Gastrocnemius medialis (tissue), 4 donors: ENCODE results near the gene SLC13A5. TPM values are rescaled to one million over a fixed set of nuclear protein-coding genes. Genes with fewer than 3 reads are reported as not detected.

Experiments
- ATAC-seq, 2 donors: fragments of 150-250 bp; one replicate each; pipeline ENCODE4 v1.9.1; 2016
- DNase-seq, 2 donors: peaks; one replicate each; pipeline ENCODE4 v3.0.0-alpha.2; 2019
- H3K27ac ChIP-seq, 4 donors: fragments of 200-600 bp; sonication (generic); 1 replicate in 1 of 4; 2 replicates in 3 of 4; pipeline ENCODE4 v1.5.1; 2016 to 2018; ENCODE audit warnings: mild to moderate bottlenecking in 2 of 4, moderate library complexity in 1 of 4
- H3K27me3 ChIP-seq, 3 donors: fragments of 200-600 bp; sonication (generic) in 2 of 3; 1 replicate in 1 of 3; 2 replicates in 2 of 3; pipeline versions ENCODE4 v1.5.1 to v1.6.0; 2016 to 2019; ENCODE audit warnings: mild to moderate bottlenecking in 1 of 3, moderate library complexity in 1 of 3
- H3K36me3 ChIP-seq, 2 donors: fragments of 200-600 bp; sonication (generic) in 1 of 2; one replicate each; pipeline ENCODE4 v1.5.1; 2017 to 2018
- H3K4me1 ChIP-seq, 2 donors: fragments of 200-600 bp; sonication (generic) in 1 of 2; one replicate each; pipeline ENCODE4 v1.5.1; 2016 to 2017; ENCODE audit warnings: mild to moderate bottlenecking in 2 of 2
- H3K4me3 ChIP-seq, 4 donors: fragments of 200-600 bp; sonication (generic) in 3 of 4; 1 replicate in 1 of 4; 2 replicates in 3 of 4; pipeline ENCODE4 v1.5.1; 2016 to 2019; ENCODE audit warnings: mild to moderate bottlenecking in 2 of 4
- H3K9me3 ChIP-seq, 3 donors: fragments of 200-600 bp; sonication (generic) in 2 of 3; 1 replicate in 1 of 3; 2 replicates in 2 of 3; pipeline ENCODE4 v1.5.1; 2016 to 2019
- POLR2A ChIP-seq, 2 donors: fragments of 450-650 bp; IDR thresholded peaks; one replicate each; pipeline ENCODE4 v1.6.1; 2017; ENCODE audit warnings: antibody characterized with exemption in 2 of 2, mild to moderate bottlenecking in 2 of 2, moderate library complexity in 2 of 2
- in situ Hi-C, 4 donors: fragments of 200-750 bp; cut with MboI; loops; one replicate each; pipeline versions ENCODE4 v1.15.0 to v1.8.0; 2017; ENCODE audit warnings: low sequenced_read_pairs in 4 of 4
- intact Hi-C: fragments of 100-400 bp; cut with DNase I; formaldehyde crosslinking; loops from one replicate; pipeline ENCODE4 v1.15.1; 2023; ENCODE audit warnings: low total_unique reads
- total RNA-seq, 4 donors: library from RNA; depleted of rRNA; stranded (reverse); fragments of >200 nt; gene quantifications; one replicate each; pipeline versions ENCODE4 v1.1.0 to v1.2.3, GENCODE V29; 2016
- TF ChIP-seq, protein P1 (sequence below), 5 experiments: fragments of 450-650 bp in 3 of 5; fragments of 200-600 bp in 2 of 5; sonication (generic) in 2 of 5; IDR thresholded peaks in 4 of 5; conservative IDR thresholded peaks in 1 of 5; 1 replicate in 4 of 5; 2 replicates in 1 of 5; pipeline ENCODE4 v1.5.1; 2016 to 2019; ENCODE audit warnings: antibody characterized with exemption in 5 of 5, mild to moderate bottlenecking in 3 of 5, moderate library complexity in 3 of 5

Gene SLC13A5
- total RNA-seq, 4 donors from 2014 or later: 0.10 to 0.64 (median 0.39) TPM; not detected in 1

DNA sequence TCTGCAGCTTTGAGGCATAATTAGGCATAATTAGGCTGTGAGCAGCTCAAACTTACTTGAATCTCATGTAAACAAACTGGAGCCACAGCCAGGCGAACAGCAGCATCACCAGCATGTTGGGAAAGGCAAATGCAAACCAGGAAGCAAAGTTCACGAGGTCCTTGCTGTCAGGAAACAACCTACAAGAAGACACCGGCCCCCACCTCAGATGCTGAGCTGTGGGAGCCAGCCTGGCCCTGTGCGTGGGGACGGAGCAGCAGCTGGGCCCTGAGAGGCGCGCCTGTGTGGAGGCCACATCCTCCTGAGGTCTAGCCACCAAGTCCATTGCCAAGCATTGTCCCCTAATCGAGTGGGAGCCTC, 12.2 kb downstream of the SLC13A5 start:
- ATAC-seq (no peak), DNase-seq (no peak)
- in situ Hi-C loops: no loop called here
- H3K27me3 ChIP-seq: no peaks in the 10 kb centered on the region
- no peaks in the 10 kb centered on the region for H3K4me1 ChIP-seq
- H3K9me3 ChIP-seq: no peaks in the 10 kb centered on the region
- H3K4me3 ChIP-seq: no peak overlapping the region
- H3K36me3 ChIP-seq: no peaks in the 10 kb centered on the region
- no peak for TF ChIP-seq POLR2A (IDR thresholded peaks at IDR 0.05)
- intact Hi-C loops: no loop called here
- no peak overlapping the region for H3K27ac ChIP-seq

DNA sequence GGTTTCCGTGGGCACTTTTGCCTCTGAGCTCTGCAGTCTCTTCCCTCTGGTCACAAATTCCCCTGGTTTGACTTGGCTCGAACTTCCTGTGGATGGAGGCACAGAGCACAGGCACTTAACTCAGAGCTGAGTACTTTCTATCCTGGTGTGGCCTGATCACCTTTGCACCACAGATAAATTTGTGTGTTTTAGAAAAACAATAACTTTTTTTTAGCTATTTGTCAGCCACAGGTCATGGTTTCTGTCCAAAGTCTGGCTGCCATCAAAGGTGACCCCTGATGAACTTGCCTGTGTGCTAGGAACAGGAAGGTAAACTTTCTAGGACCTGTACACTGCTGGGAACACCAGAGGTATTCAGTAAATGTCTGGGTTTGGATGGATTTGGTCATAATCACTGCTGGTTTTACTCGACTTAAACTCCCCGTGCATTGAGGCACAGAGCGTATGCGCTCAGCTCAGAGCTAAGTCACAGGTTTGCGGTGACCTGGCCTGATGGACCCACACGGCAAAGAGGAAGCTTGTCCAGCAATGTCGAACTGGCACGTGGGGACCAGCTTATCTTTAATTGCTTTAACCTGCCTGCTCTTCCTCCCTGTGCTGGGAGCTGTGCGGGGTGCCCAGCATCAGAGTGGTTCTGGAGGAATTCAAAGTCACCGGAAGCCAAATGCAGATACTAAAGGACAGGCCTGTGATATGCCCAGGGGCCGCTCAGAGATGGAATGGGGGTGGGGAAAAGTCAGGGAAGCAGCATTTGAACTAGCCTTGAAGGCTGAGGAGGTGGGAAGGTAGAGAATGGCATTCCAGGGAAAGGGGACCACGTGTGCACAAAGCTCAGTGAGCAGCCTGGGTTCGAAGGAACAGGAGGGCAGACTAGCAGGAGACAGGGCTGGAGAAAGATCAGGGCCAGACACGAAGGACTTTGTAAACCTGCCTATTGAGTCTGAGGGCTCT, 12.9 kb downstream of the SLC13A5 start:
- H3K27me3 ChIP-seq: no peaks in the 10 kb centered on the region
- H3K36me3 ChIP-seq: no peaks in the 10 kb centered on the region
- TF ChIP-seq, protein P1, sequence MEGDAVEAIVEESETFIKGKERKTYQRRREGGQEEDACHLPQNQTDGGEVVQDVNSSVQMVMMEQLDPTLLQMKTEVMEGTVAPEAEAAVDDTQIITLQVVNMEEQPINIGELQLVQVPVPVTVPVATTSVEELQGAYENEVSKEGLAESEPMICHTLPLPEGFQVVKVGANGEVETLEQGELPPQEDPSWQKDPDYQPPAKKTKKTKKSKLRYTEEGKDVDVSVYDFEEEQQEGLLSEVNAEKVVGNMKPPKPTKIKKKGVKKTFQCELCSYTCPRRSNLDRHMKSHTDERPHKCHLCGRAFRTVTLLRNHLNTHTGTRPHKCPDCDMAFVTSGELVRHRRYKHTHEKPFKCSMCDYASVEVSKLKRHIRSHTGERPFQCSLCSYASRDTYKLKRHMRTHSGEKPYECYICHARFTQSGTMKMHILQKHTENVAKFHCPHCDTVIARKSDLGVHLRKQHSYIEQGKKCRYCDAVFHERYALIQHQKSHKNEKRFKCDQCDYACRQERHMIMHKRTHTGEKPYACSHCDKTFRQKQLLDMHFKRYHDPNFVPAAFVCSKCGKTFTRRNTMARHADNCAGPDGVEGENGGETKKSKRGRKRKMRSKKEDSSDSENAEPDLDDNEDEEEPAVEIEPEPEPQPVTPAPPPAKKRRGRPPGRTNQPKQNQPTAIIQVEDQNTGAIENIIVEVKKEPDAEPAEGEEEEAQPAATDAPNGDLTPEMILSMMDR (IDR thresholded peaks at IDR 0.05 in 4 of 5, conservative IDR thresholded peaks at IDR 0.05 in 1 of 5): no peak
- TF ChIP-seq POLR2A (IDR thresholded peaks at IDR 0.05): no peak
- DNase-seq (no peak), ATAC-seq (no peak)
- H3K9me3 ChIP-seq: no peaks in the 10 kb centered on the region
- H3K4me3 ChIP-seq: no peak overlapping the region
- H3K27ac ChIP-seq: no peak overlapping the region
- H3K4me1 ChIP-seq: no peaks in the 10 kb centered on the region
- intact Hi-C loops: no loop called here
- in situ Hi-C loops: loop anchor here in 2 of 4 donors (25.0 kb wide), 2 partner anchors 87 to 137 kb away; partner anchors contain the start of genes FBXO39 (in 1 of the 2) and TEKT1 (in 1 of the 2)

DNA sequence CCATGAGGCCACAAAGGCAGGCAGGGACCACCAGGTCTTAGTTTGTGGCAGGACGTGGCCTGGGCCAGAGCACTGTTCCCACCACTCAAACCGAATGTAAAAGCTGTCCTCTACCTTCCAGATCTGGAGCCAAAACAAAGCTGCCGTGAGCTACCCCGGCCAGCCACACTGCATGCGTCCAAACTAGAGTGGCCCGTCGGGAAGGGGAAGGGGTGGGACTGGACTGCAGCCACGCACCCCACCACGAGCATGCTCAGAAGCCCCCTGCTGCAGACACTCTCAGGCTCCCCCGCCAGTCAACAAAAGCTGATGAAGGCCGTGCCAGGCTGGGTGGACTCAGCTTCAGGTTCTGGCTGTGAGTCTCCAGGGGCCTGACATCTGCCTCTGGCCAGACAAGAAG, 15.2 kb downstream of the SLC13A5 start:
- Histone ChIP-seq H3K4me3 (no peak overlapping the region), H3K9me3 (no peaks in the 10 kb centered on the region), H3K36me3 (no peaks in the 10 kb centered on the region), H3K4me1 (no peaks in the 10 kb centered on the region), H3K27ac (no peak overlapping the region), H3K27me3 (no peaks in the 10 kb centered on the region)
- ATAC-seq: no peak
- no peak for TF ChIP-seq POLR2A (IDR thresholded peaks at IDR 0.05)
- TF ChIP-seq, protein P1 (IDR thresholded peaks at IDR 0.05 in 4 of 5, conservative IDR thresholded peaks at IDR 0.05 in 1 of 5): no peak
- DNase-seq: no peak
- in situ Hi-C loops: loop anchor here in 2 of 4 donors (25.0 kb wide), 2 partner anchors 89 to 139 kb away; partner anchors contain the start of genes FBXO39 (in 1 of the 2) and TEKT1 (in 1 of the 2)
- intact Hi-C loops: no loop called here

DNA sequence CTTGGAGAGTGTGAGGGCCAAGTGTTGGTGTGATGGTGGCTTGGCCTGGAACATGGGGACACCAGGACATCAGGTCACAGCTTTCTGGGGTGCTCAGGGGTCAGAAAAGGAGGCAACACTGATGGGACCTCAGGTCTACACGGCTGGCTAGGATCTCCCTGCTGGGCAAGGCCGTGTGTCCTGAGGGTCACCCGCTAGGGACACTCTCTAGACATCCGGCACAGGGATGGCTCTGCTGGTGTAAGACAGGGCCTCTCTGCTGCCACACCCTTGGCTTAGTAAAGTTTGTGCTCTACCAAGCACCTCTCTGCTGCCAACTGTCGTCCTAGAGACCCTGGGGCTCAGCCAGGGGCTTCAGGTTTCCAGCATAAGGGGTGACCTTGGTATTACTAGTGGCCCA, 16.3 kb downstream of the SLC13A5 start:
- no peak for ATAC-seq
- no peaks in the 10 kb centered on the region for H3K9me3 ChIP-seq

More for the DNA sequence above, 16.3 kb downstream of the SLC13A5 start:
- Histone ChIP-seq H3K36me3 (no peaks in the 10 kb centered on the region), H3K27ac (no peak overlapping the region), H3K27me3 (no peaks in the 10 kb centered on the region), H3K4me3 (no peak overlapping the region), H3K4me1 (no peaks in the 10 kb centered on the region)
- no peak for DNase-seq
- in situ Hi-C loops (loop anchor here in 2 of 4 donors (25.0 kb wide), 2 partner anchors 90 to 140 kb away; partner anchors contain the start of genes FBXO39 (in 1 of the 2) and TEKT1 (in 1 of the 2)), intact Hi-C loops (no loop called here)
- TF ChIP-seq, protein P1 (IDR thresholded peaks at IDR 0.05 in 4 of 5, conservative IDR thresholded peaks at IDR 0.05 in 1 of 5): no peak
- TF ChIP-seq POLR2A (IDR thresholded peaks at IDR 0.05): no peak
